Measurements from ENCODE around the gene KAT2B. TPM values are rescaled to one million over a fixed set of nuclear protein-coding genes. Genes with fewer than 3 reads are reported as not detected.

KAT2B gene
- total RNA-seq, 1 donor = 15.9 TPM

GRCh38 chr3:20078194-20078714 is 38.0 kb downstream of the KAT2B start:
- Histone ChIP-seq H3K4me3 (ENCODE audit: insufficient read depth, low read length) (no peak overlapping the region), H3K4me1 (ENCODE audit: insufficient read depth, low read length) (no peaks in the 10 kb centered on the region), H3K27me3 (ENCODE audit: insufficient read depth, low read length) (no peaks in the 10 kb centered on the region), H3K9me3 (ENCODE audit: low read depth, low read length) (no peaks in the 10 kb centered on the region), H3K4me2 (ENCODE audit: insufficient read depth, low read length) (no peak overlapping the region), H3K27ac (ENCODE audit: low read depth, low read length) (no peak overlapping the region), H4K20me1 (ENCODE audit: insufficient read depth, low read length) (no peaks in the 10 kb centered on the region), H3K79me2 (ENCODE audit: insufficient read depth, low read length) (no peaks in the 10 kb centered on the region), H3K36me3 (ENCODE audit: insufficient read depth, low read length) (no peaks in the 10 kb centered on the region), H2AFZ (ENCODE audit: low read length) (peak overlapping the region; percentile 41)
- TF ChIP-seq CTCF (IDR thresholded peaks at IDR 0.05; ENCODE audit: extremely low read depth, low read depth, low read length) = no peak
- no peak for DNase-seq (ENCODE audit: insufficient read length, low spot score, missing footprints)

- H3K36me3 ChIP-seq (ENCODE audit: insufficient read depth, low read length) = no peaks in the 10 kb centered on the region
- no peak overlapping the region for H3K4me2 ChIP-seq (ENCODE audit: insufficient read depth, low read length)
- no peak overlapping the region for H3K4me3 ChIP-seq (ENCODE audit: insufficient read depth, low read length)
- no peak overlapping the region for H3K27ac ChIP-seq (ENCODE audit: low read depth, low read length)
- no peaks in the 10 kb centered on the region for H3K9me3 ChIP-seq (ENCODE audit: low read depth, low read length)
- H3K27me3 ChIP-seq (ENCODE audit: insufficient read depth, low read length) = no peaks in the 10 kb centered on the region
- H4K20me1 ChIP-seq (ENCODE audit: insufficient read depth, low read length) = no peaks in the 10 kb centered on the region
- no peaks in the 10 kb centered on the region for H3K79me2 ChIP-seq (ENCODE audit: insufficient read depth, low read length)
- no peaks in the 10 kb centered on the region for H3K4me1 ChIP-seq (ENCODE audit: insufficient read depth, low read length)
- TF ChIP-seq CTCF (IDR thresholded peaks at IDR 0.05; ENCODE audit: extremely low read depth, low read depth, low read length) = no peak
- H2AFZ ChIP-seq (ENCODE audit: low read length) = no peak overlapping the region
- no peak for DNase-seq (ENCODE audit: insufficient read length, low spot score, missing footprints)
Observed at GRCh38 chr3:20079621-20080020, 39.4 kb downstream of the KAT2B start.

- no peak for DNase-seq (ENCODE audit: insufficient read length, low spot score, missing footprints)
- no peaks in the 10 kb centered on the region for H4K20me1 ChIP-seq (ENCODE audit: insufficient read depth, low read length)
- no peak overlapping the region for H3K4me3 ChIP-seq (ENCODE audit: insufficient read depth, low read length)
- no peaks in the 10 kb centered on the region for H3K36me3 ChIP-seq (ENCODE audit: insufficient read depth, low read length)
- no peaks in the 10 kb centered on the region for H3K27me3 ChIP-seq (ENCODE audit: insufficient read depth, low read length)
- H3K4me1 ChIP-seq (ENCODE audit: insufficient read depth, low read length) = no peaks in the 10 kb centered on the region
- peak overlapping the region; percentile 72 for H2AFZ ChIP-seq (ENCODE audit: low read length)
- TF ChIP-seq CTCF (IDR thresholded peaks at IDR 0.05; ENCODE audit: extremely low read depth, low read depth, low read length) = no peak
- H3K79me2 ChIP-seq (ENCODE audit: insufficient read depth, low read length) = no peaks in the 10 kb centered on the region
- H3K4me2 ChIP-seq (ENCODE audit: insufficient read depth, low read length) = no peak overlapping the region
- H3K27ac ChIP-seq (ENCODE audit: low read depth, low read length) = no peak overlapping the region
- no peaks in the 10 kb centered on the region for H3K9me3 ChIP-seq (ENCODE audit: low read depth, low read length)
Observed at GRCh38 chr3:20080956-20081554, 40.8 kb downstream of the KAT2B start.

GRCh38 chr3:20083253-20083652 is 43.0 kb downstream of the KAT2B start:
- Histone ChIP-seq H3K9me3 (ENCODE audit: low read depth, low read length) (no peaks in the 10 kb centered on the region), H2AFZ (ENCODE audit: low read length) (no peak overlapping the region), H3K27ac (ENCODE audit: low read depth, low read length) (no peak overlapping the region), H3K27me3 (ENCODE audit: insufficient read depth, low read length) (no peaks in the 10 kb centered on the region), H3K4me3 (ENCODE audit: insufficient read depth, low read length) (no peak overlapping the region), H3K79me2 (ENCODE audit: insufficient read depth, low read length) (no peaks in the 10 kb centered on the region), H4K20me1 (ENCODE audit: insufficient read depth, low read length) (no peaks in the 10 kb centered on the region), H3K4me2 (ENCODE audit: insufficient read depth, low read length) (no peak overlapping the region), H3K36me3 (ENCODE audit: insufficient read depth, low read length) (no peaks in the 10 kb centered on the region), H3K4me1 (ENCODE audit: insufficient read depth, low read length) (no peaks in the 10 kb centered on the region)
- DNase-seq (ENCODE audit: insufficient read length, low spot score, missing footprints) = no peak
- no peak for TF ChIP-seq CTCF (IDR thresholded peaks at IDR 0.05; ENCODE audit: extremely low read depth, low read depth, low read length)
